Pons (tissue), 1 donor: Measurements from ENCODE around the gene UGT1A10.

Source experiments
- DNase-seq: peaks from one replicate; pipeline ENCODE4 v3.0.0-alpha.2; 2016; ENCODE audit warnings: low spot score

UGT1A10 gene

GRCh38 chr2:233803994-233804393 lies 167.7 kb downstream of the UGT1A10 start:
- no peak for DNase-seq

GRCh38 chr2:233807215-233807865 lies 171.1 kb downstream of the UGT1A10 start:
- no peak for DNase-seq

GRCh38 chr2:233807966-233808935 lies 172.0 kb downstream of the UGT1A10 start:
- no peak for DNase-seq

GRCh38 chr2:233810385-233810784 lies 174.1 kb downstream of the UGT1A10 start:
- DNase-seq = no peak

- DNase-seq = no peak
These were observed 174.8 kb downstream of the UGT1A10 start for GRCh38 chr2:233811087-233811486.

GRCh38 chr2:233811732-233812131 lies 175.5 kb downstream of the UGT1A10 start:
- DNase-seq = no peak

- DNase-seq = no peak
These were observed 177.2 kb downstream of the UGT1A10 start for GRCh38 chr2:233813236-233814055.

GRCh38 chr2:233814056-233814835 lies 178.0 kb downstream of the UGT1A10 start:
- DNase-seq = no peak

- no peak for DNase-seq
These were observed 179.6 kb downstream of the UGT1A10 start for GRCh38 chr2:233815861-233816260.

GRCh38 chr2:233816334-233816733 lies 180.1 kb downstream of the UGT1A10 start:
- DNase-seq = no peak

GRCh38 chr2:233816771-233817170 lies 180.5 kb downstream of the UGT1A10 start:
- DNase-seq = no peak

- DNase-seq = no peak
These were observed 181.2 kb downstream of the UGT1A10 start for GRCh38 chr2:233817361-233817911.

- no peak for DNase-seq
These were observed 181.9 kb downstream of the UGT1A10 start for GRCh38 chr2:233817995-233818638.

- DNase-seq = no peak
These were observed 182.7 kb downstream of the UGT1A10 start for GRCh38 chr2:233818639-233819621.

GRCh38 chr2:233819884-233820773 lies 183.9 kb downstream of the UGT1A10 start:
- DNase-seq = no peak

GRCh38 chr2:233820774-233821105 lies 184.5 kb downstream of the UGT1A10 start:
- no peak for DNase-seq

- no peak for DNase-seq
These were observed 184.9 kb downstream of the UGT1A10 start for GRCh38 chr2:233821196-233821595.

- no peak for DNase-seq
These were observed 185.5 kb downstream of the UGT1A10 start for GRCh38 chr2:233821709-233822100.
